NCI-H2171 treated with DMSO at 0.1 percent for 48 hours (cell line): ENCODE measurements around the gene COL6A2.
"Not testable (repeated sequence)": the region's sequence is repeated elsewhere in the genome, so short reads cannot be mapped to it uniquely, and the experiment has no call there.

Source experiments
- DNase-seq: peaks from one replicate; lab custom pipeline; 2025; lab: John Stamatoyannopoulos, UW

Gene COL6A2

DNA sequence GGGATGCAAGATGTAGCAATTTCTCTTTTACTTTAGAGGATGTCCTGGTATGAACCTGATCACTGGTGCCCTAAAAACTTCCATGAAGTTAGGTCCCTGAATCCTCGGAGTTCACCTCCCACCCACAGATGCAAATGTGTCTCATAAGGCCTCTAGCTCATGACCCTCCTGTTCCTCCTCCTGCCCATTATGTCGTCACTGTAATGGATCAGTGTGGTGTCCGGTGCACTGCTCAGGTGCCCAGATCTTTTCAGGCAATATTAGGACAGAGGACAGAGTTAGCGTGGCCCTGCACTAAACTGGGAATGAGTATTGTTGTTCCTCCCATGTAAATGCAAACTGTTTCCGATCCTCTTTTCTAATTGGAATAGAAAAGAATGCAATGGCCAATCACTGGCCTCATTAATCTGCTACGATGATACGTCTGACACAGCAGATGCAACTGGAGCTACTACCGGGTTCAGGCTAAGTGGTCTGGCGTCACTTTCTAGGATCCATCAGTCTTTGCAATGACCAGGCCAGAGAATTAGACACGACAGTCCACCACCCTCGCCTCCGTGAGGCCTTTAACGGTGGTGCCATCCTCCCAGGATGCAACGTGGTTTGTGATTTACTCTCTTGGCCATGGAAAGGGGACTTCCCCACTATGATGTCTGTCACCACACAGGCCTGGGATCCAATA is 3.4 kb upstream of the COL6A2 start:
- no peak for DNase-seq

DNA sequence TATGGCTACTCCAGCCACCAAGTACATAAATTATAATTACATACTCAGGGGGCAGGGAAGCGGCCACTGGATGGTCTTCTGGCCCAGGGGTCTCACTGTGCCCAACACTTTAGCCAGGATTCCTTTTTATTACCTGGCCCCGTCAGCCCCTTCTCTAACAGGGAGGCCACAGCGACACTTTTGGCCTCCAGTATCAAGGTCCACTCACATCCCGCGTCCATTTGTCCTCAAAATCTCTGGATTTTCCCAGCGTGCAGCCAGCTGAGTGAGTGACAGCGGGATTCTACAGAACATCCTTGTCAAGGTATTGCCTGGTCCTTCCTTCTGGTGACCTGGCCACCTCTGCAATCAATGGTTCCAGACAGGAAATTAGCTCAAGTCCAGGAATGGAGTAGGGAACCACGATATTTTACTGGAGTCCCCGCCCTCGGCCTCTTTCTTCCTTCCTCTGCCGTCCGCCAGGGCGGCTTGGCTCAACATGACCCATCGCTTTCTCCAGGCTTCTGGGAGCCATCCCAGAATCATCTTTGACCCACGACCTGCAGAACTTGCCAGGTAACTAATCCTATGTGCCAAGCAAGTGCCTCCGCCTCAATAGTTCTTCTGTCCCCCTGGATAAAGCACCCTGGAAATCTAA is 2.7 kb upstream of the COL6A2 start:
- no peak for DNase-seq

DNA sequence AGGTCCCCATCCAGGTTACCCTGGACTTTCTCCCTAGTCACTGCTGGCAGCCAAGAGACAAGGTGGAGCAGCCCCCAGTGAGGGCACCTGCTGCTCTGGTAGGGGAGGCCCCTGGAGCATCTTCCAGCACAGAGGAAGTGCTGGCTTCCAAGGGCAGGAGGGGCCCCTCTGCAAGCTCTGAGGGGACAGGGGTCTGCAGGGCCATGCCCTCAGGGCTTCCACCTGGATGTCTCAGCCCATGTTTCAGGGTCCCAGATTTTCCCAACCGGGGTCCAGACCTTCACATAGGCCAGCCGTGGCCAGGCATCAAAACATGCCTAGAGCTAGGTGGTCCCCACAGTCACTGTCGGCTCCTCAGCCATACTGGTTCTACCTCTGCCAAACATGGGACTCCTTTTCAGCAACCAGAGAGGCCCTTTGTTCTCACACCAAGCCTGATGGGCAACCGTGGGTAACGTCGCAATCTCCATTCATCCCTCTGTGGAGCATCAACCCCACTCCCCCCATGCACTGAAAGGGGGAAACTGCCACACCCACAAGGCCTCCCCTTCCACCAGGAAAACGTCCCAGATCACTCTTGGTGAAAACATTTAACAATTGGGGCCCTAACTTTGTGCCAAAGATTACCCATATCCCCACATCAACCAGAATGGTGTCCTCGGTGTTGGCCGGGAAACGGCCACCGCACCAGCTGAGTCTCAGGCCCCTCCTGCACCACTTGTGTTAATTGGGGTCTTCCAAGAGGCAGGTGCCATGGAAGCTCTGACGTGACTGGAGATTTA is 1.9 kb upstream of the COL6A2 start:
- no peak for DNase-seq

DNA sequence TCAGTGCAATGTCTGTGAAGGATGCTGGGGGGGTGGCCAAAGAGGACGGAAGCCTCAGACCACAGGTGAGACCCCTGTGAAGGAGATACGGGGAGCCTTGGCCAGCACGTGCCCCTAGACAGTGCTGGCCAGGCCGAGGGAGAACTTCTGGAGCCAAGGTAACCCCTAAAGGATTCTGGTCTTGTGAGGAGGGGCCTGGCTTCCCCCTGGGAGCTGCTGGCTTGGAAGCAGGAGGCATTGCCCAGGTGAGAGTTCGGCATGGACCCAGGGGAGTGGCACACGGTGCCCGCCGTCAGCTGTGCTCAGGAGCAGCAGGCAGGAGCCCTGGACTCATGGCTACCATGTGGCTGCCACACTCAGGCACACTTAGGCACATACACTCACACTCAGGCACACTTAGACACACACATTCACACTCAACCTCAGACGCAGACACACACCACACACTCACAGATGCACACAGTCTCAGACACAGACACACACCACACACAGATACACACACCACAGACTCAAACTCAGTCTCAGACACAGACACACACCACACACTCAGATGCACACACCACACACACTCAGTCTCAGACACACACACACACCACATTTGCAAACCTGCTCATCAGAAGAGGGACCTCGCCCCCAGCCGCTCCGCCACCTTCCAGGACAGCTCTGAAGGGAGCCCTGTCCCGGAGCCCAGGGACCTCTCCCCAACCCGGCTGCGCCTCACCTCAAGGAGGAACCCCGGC is 1.1 kb upstream of the COL6A2 start:
- no peak for DNase-seq

DNA sequence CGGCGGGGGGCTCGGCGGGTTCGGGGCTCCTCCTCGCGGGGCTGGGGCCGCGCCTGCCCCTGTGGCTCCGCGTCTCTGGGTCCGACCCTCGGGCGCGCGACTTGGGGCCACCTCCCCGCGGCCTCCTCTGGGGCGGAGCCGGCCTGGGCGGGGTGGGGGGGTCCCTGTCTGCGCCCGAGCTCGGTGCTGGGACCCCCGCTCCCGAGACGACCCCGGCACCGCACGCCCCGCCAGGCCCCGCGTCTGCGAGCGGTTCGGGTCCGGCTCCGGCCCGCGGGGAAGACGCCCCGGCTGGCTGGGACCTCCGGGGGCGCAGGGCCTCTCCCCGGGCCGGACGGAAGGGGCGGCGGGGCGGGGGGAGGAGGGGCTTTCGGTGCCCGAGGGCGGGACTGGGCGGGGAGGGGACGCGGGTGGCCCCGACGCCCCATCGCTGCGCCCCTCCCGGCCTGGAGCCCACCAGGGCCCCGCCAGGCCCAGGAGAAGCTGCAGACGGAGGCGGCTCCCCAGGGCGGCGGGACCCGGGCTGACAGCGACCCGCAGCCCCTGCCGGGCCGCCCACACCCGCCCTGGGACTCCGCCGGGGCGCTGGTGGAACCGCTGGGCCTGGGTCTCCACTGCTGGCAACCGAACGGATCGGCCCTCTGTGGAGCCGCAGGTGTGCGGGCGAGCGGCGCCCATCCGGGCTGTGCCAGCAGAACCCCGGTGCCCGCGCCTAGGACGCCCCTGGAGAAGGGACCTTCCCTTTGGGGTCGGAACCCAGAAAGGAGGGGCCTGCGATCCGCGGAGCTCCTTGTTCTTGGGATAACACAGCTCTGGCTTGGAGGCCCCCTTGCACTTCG is 610 bp downstream of the COL6A2 start:
- DNase-seq = no peak

DNA sequence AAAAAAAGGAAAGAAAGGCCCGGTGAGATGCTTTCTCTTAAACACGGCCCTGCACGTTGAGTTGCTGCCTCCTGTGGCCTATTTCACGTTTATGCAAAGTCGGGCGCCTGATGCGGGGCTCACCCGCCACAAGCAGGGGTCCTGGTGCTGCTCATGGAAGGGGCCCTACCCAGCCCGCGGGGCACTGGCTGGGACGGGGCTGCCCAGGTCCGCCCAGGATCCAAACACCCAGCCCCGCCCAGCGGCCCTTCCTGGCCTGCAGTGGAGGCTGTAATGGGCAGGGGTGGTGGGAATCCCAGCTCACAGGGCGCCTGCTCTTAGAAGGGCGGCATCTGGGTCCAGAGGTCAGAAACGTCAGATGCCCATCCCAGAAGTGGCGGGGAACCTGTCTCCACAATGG is 1.6 kb downstream of the COL6A2 start:
- no peak for DNase-seq

DNA sequence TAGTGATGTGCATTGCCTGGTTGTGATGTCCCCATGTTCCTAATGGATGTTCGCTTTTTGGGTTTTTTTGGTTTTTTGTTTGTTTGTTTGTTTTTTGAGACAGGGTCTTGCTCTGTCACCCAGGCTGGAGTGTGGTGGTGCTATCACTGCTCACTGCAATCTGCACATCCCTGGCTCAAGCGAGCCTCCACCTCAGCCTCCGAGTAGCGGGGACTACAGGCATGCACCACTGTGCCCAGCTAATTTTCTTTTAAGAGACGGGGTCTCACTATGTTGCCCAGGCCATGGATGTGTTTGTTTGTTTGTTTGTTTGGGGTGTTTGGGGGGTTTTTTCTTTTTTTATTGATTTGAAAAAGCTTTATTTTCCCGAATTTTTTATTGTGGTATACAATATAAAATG is 2.1 kb downstream of the COL6A2 start:
- DNase-seq = no peak

DNA sequence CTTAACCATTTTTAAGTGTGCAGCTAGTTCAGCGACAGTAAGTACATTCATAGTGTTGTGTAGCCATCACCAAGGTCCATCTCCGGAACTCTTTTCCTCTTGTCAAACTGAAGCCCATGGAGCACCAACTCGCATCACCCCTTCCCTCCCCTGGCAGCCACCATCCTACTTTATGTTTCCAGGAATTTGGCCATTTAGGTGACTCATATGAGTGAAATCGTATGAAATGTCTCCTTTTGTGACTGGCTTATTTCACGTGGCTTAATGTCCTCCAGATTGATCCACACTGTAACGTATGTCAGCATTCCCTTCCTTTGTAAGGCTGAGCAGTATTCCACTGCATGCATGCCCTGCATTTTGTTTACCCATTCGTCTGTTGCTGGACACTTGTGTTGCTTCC is 2.5 kb downstream of the COL6A2 start:
- DNase-seq = no peak

DNA sequence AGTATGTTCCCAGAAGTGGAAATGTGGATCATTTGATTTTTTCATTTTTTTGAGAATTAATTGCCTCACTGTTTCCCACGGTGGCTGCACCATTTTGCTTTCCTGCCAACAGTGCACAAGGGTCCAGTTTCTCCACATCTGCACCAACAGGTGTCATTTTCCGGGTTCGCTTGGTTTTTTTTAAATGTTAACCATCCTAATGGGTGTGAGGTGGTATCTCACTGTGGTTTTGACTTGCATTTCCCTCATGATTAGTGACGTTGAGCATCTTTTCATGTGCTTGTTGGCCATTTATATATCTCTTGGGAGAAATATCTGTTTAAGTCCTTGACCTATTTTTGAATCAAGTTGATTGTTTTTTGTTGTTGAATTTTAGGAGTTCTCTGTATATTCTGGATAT is 3.0 kb downstream of the COL6A2 start:
- DNase-seq = no peak

DNA sequence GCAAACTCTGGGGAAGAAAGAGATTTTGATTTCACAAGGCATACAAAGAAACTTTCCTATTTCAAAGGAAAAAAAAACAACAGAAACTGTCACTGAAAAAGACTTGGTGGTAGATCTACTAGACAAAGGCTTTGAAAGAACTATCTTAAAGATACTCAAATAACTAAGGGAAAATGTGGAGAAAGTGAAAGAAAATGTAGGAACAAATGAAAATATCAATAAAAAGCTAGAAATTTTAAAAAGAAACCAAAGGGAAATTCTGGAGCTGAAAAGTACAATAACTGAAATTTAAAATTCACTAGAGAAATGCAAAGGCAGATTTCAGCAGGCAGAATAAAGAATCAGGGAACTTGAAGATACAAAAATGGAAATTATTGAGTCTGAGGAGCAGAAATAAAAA is 6.2 kb downstream of the COL6A2 start:
- DNase-seq = no peak

DNA sequence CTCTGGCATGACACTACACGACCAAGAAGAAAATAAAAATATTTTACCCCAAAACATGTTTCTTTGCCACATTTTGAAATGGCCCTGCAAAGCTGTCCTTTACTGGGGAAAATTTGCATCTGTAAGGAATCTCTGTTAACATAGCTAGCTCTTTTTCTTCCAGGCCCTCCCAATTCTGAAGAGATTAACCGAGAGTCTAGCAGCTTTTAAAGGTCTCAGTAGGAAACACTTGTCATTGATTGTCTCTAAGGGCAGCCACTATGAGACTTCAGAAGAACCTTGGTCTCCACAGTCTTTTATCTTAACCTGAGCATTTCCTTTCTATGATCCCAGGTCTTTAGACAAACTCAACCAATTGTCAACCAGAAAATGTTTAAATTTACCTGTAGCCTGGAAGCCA is 9.5 kb downstream of the COL6A2 start:
- DNase-seq = not testable (repeated sequence)

DNA sequence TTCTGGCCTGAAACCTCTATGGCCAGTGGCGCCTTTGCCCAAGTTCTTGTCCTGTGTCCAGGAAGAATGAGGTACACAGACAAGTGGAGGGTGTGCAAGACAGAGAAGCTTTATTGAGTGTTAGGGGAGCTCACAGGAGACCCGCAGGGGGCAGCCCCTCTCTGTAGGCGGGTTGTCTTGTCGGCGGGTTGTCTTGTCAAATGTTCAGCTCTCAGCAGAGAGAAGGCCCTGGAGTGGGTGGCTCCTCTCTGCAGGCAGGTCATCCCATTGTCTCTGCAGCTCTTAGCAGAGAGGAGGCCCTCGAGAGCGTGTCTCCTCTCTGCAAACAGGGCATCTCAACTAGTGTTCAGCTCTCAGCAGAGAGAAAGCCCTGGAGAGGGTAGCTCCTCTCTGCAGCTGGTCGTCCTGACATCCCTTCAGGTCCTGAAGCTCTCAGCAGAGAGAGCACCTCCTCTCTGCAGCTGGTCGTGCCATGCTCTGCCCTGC is 11.0 kb downstream of the COL6A2 start:
- DNase-seq = no peak

DNA sequence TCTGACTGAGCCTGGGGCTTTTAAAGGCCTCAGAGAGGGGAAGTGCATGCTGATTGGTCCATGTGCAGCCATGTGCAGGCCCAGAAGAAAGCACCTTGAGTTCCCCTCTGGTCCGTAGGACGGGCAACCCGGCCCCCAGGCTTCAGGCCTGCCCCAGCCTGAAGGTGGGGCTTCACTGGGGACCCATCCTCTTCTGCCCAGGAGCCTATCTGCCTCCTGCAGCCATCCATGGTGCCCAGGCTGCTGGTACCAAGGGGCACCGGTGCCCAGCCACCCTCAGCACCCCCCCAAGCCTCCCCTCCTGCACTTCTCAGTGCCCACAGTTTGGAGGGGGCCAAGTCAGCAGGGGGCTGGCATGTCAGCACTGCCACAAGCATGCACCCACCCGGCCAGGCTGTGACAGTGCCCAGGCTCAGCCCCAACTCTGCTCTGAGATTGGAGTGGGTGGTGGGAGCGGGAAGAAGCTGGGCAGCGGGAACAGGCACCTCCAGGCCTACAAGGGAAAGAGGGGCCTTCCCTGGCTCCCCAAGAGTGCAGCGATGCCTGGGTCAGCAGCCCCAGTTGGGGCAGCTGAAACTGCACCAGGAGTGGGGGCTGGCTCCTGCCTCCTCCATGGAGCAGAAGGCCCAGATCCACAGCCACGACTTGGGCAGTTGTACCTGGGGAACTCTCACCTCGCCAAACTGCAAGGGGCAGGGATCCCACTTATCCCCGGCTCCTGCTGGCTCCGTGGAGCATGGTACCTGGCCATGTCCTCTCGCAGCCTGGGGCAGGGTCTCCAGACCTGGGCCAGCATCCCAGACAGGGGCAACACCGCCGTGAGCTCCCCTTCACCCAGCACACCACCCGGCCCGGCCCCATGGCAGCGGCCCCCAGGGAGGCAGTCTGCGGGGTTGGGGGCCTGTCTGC is 11.7 kb downstream of the COL6A2 start:
- no peak for DNase-seq

DNA sequence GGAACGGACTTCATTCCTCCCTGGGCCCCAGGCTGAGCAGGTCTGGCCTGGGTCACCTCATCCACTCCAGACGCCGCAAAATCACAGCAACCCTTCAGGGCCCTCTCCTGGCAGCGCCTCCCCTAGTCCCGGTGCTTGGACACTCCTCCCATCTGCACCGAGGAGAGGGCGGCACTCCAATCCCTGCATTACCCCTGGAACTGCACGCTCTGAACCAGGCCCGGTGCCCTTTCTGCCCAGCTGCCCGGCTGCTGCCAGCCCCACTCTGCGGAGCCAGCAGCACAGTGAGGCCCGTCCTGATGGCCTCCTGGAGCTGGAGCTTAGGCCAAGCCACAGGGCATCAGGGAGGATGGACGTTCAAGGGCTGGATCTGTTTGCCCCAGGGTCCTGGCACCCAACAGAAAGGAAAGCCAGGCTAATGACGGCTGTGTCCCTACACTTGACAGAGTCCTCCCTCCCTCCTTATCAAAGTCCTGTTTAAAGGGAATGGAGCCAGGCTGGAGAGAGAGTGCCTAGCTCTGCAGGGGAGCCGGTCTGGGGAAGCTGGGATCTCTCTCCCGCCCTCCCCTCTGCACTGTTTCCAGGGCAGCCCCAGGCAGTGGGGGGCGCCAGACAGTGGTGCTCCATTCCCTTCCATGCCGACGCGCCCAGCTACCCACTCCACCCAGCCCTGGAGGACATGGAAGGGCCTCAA is 12.7 kb downstream of the COL6A2 start:
- no peak for DNase-seq

DNA sequence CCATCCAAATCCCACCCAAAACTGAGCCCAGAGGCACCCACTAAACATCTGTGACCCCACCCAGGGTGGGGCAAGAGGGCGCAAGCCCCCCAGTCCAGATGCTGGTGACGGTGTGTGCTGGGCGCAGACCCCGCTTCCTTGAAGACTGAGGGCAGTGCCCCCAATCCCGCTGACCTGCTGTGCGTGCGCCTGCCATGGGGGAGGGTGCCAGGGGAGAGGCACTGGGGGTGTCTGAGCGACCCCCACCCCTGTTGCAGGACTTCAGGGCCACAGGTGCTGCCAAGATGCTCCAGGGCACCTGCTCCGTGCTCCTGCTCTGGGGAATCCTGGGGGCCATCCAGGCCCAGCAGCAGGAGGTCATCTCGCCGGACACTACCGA is 13.3 kb downstream of the COL6A2 start:
- no peak for DNase-seq

DNA sequence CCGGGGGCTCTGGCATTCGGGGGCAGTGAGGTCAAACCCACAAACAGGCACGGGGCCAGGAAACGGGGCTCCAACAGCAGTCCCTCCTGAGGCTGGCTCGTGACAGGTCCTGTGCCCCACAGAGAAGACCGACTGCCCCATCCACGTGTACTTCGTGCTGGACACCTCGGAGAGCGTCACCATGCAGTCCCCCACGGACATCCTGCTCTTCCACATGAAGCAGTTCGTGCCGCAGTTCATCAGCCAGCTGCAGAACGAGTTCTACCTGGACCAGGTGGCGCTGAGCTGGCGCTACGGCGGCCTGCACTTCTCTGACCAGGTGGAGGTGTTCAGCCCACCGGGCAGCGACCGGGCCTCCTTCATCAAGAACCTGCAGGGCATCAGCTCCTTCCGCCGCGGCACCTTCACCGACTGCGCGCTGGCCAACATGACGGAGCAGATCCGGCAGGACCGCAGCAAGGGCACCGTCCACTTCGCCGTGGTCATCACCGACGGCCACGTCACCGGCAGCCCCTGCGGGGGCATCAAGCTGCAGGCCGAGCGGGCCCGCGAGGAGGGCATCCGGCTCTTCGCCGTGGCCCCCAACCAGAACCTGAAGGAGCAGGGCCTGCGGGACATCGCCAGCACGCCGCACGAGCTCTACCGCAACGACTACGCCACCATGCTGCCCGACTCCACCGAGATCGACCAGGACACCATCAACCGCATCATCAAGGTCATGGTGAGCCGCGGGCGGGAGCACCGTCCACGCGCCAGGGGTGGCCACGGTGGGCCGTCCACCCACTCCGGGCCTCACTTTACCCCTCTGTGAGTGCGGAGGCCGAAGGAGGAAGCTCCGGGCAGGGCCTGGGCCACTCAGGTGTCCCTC is 14.2 kb downstream of the COL6A2 start:
- DNase-seq = no peak

DNA sequence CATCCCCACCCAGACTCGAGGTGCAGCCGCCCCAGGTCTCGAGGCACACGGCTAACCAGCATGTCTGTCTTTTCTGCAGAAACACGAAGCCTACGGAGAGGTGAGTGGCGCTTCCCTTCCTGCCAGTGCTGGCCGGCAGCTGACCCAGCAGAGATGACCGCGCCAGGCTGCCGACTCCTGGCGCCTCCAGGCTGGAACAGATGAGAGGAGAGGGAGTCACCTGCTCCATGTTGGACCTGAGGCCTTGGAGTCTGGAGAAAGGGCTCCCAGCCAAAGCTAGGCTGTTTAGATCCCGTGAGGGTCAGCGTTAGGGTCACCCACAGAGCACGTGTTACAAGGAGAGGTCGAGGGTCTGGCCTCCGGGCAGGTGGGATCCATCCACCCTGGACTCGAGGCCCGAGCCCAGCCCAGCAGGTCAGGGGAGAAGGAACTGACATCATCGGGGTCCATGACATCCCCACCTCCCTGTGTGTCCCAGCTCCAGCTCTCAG is 14.9 kb downstream of the COL6A2 start:
- DNase-seq = no peak

DNA sequence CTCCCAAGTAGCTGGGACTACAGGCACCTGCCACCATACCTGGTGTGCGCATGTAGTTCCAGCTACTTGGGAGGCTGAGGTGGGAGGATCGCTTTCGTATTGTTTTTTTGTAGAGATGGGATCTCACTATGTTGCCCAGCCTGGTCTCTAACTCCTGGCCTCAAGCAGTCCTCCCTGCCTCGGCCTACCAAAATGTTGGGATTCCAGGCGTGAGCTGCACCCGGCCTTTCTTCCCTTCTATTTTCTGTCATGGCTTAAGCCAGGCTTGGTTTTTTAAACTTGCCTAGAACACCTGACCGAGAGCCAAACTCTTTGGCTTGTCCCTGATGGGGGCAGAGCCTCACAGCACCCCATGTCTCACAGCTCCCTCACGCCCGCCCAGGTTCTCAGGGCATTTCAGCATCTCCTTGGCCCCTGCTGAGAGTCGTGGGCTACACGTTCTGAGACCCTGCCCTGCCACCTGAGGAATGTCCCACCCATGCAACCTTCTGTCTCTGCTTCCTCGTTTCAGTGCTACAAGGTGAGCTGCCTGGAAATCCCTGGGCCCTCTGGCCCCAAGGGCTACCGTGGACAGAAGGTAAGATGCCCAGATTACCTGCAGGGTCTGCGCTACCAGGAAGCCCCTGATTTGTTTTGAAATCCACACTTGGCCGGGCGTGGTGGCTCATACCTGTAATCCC is 15.7 kb downstream of the COL6A2 start:
- no peak for DNase-seq
